HG02623 (cell line): ENCODE data around the gene C14orf119.
"Not testable (repeated sequence)": the region's sequence is repeated elsewhere in the genome, so short reads cannot be mapped to it uniquely, and the experiment has no call there.

Experiments used
- ATAC-seq: cut with Tn5 transposase; IDR thresholded peaks from one replicate; pipeline ENCODE4 v1.9.1; 2021; ENCODE audit warnings: moderate library complexity; ENCODE audit not compliant: unreplicated experiment

The C14orf119 gene

GRCh38 chr14:23107620-23108019, 12.3 kb downstream of the C14orf119 start:
- ATAC-seq = not testable (repeated sequence)

- not testable (repeated sequence) for ATAC-seq
Observed at GRCh38 chr14:23108169-23108568, 12.9 kb downstream of the C14orf119 start.

- ATAC-seq = no peak
Observed at GRCh38 chr14:23109769-23110168, 14.5 kb downstream of the C14orf119 start.

GRCh38 chr14:23110579-23111365, 15.5 kb downstream of the C14orf119 start:
- ATAC-seq = no peak

GRCh38 chr14:23112359-23113178, 17.3 kb downstream of the C14orf119 start:
- ATAC-seq = no peak

- no peak for ATAC-seq
Observed at GRCh38 chr14:23113431-23114119, 18.3 kb downstream of the C14orf119 start.

- ATAC-seq = no peak
Observed at GRCh38 chr14:23114120-23114458, 18.8 kb downstream of the C14orf119 start.

- ATAC-seq = no peak
Observed at GRCh38 chr14:23114669-23115038, 19.3 kb downstream of the C14orf119 start.

- no peak for ATAC-seq
Observed at GRCh38 chr14:23115039-23115731, 19.9 kb downstream of the C14orf119 start.

- no peak for ATAC-seq
Observed at GRCh38 chr14:23115918-23116317, 20.6 kb downstream of the C14orf119 start.

GRCh38 chr14:23117371-23118020, 22.2 kb downstream of the C14orf119 start:
- no peak for ATAC-seq

GRCh38 chr14:23118506-23119362, 23.4 kb downstream of the C14orf119 start, which contains the start of gene CEBPE:
TSS of gene CEBPE (minus strand) at chr14:23119255. CDS start at chr14:23119091, 164 bp downstream.
- ATAC-seq = no peak

GRCh38 chr14:23119363-23120327, 24.3 kb downstream of the C14orf119 start:
- no peak for ATAC-seq

- ATAC-seq = peak; percentile 70
Observed at GRCh38 chr14:23120541-23121251, 25.4 kb downstream of the C14orf119 start.

GRCh38 chr14:23121361-23121771, 26.1 kb downstream of the C14orf119 start:
- ATAC-seq = no peak

- ATAC-seq = no peak
Observed at GRCh38 chr14:23122086-23122485, 26.8 kb downstream of the C14orf119 start.

- ATAC-seq = no peak
Observed at GRCh38 chr14:23123419-23123818, 28.1 kb downstream of the C14orf119 start.
